Measurements from ENCODE around the gene PIP5K1C.

Gene PIP5K1C

GRCh38 chr19:3615524-3616135 is 84.6 kb downstream of the PIP5K1C start:
- DNase-seq (ENCODE audit: low read depth): no peak
- no peak overlapping the region for H3K4me3 ChIP-seq (ENCODE audit: low read depth, low read length)
- no peak for TF ChIP-seq CTCF (IDR thresholded peaks at IDR 0.05; ENCODE audit: control insufficient read depth, extremely low read depth, insufficient read depth)

GRCh38 chr19:3614858-3615505 is 85.3 kb downstream of the PIP5K1C start:
- H3K4me3 ChIP-seq (ENCODE audit: low read depth, low read length): no peak overlapping the region
- no peak for DNase-seq (ENCODE audit: low read depth)
- no peak for TF ChIP-seq CTCF (IDR thresholded peaks at IDR 0.05; ENCODE audit: control insufficient read depth, extremely low read depth, insufficient read depth)

- no peak for TF ChIP-seq CTCF (IDR thresholded peaks at IDR 0.05; ENCODE audit: control insufficient read depth, extremely low read depth, insufficient read depth)
- no peak for DNase-seq (ENCODE audit: low read depth)
- no peak overlapping the region for H3K4me3 ChIP-seq (ENCODE audit: low read depth, low read length)
These were observed 86.2 kb downstream of the PIP5K1C start for GRCh38 chr19:3613818-3614661.

- H3K4me3 ChIP-seq (ENCODE audit: low read depth, low read length): no peak overlapping the region
- no peak for DNase-seq (ENCODE audit: low read depth)
- no peak for TF ChIP-seq CTCF (IDR thresholded peaks at IDR 0.05; ENCODE audit: control insufficient read depth, extremely low read depth, insufficient read depth)
These were observed 87.1 kb downstream of the PIP5K1C start for GRCh38 chr19:3612901-3613741.

DNA sequence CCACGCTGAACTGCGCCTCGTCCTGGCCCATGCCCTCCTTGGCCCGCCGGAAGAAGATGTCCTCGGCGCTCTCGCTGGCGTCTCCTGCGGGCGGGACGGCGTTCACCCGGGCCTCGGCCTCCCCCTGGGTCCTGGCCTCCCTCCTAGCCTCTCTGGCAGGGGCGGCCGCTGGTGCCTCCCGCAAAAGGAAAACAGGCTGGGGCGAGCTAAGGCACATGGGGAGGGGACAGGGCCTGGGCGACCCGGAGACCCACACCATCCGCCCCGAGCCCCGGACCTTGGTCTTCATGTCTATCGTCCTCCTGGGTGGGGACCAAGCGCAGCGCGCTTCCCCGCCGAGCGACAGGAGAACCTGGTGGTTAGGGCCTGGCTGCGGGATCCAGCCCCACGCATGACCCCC is 87.9 kb downstream of the PIP5K1C start:
- DNase-seq (ENCODE audit: low read depth): no peak
- no peak for TF ChIP-seq CTCF (IDR thresholded peaks at IDR 0.05; ENCODE audit: control insufficient read depth, extremely low read depth, insufficient read depth)
- H3K4me3 ChIP-seq (ENCODE audit: low read depth, low read length): no peak overlapping the region

- H3K4me3 ChIP-seq (ENCODE audit: low read depth, low read length): no peak overlapping the region
- TF ChIP-seq CTCF (IDR thresholded peaks at IDR 0.05; ENCODE audit: control insufficient read depth, extremely low read depth, insufficient read depth): no peak
- no peak for DNase-seq (ENCODE audit: low read depth)
These were observed 88.4 kb downstream of the PIP5K1C start for GRCh38 chr19:3611841-3612240.

Data from LNCaP clone FGC (cell line).